Left ventricle myocardium superior (tissue), 1 donor: ENCODE measurements around the gene STIM2. TPM values are rescaled to one million over a fixed set of nuclear protein-coding genes. Genes with fewer than 3 reads are reported as not detected.
A peak's percentile ranks its signal among the peaks of the same experiment; 100 is the strongest.
"Not testable (repeated sequence)": the region's sequence is repeated elsewhere in the genome, so short reads cannot be mapped to it uniquely, and the experiment has no call there.

ENCODE experiments used
- ATAC-seq: fragments of 200-7000 bp; cut with Tn5 transposase; one replicate; pipeline ENCODE4 v1.9.1; 2020; ENCODE audit warnings: mild to moderate bottlenecking, moderate library complexity
- DNase-seq: peaks from one replicate; pipeline ENCODE4 v3.0.0-alpha.2; 2020
- intact Hi-C: fragments of 100-400 bp; cut with micrococcal nuclease; formaldehyde crosslinking; loops from one replicate; pipeline ENCODE4 v1.11.0; 2022
- total RNA-seq: library from RNA; stranded (reverse); fragmentation: NEBNext Ultra II Directional; extraction: Animal tissue kit (Norgen Biotek cat#: 25700); gene quantifications from one replicate; pipeline ENCODE4 v1.2.1, GENCODE V29; 2021
- donor health status: DM: no; HTN: yes; CAD: no; lungs with severe emphysema.

Gene STIM2
- total RNA-seq, 1 donor from 2014 or later, result 12.5 TPM

DNA sequence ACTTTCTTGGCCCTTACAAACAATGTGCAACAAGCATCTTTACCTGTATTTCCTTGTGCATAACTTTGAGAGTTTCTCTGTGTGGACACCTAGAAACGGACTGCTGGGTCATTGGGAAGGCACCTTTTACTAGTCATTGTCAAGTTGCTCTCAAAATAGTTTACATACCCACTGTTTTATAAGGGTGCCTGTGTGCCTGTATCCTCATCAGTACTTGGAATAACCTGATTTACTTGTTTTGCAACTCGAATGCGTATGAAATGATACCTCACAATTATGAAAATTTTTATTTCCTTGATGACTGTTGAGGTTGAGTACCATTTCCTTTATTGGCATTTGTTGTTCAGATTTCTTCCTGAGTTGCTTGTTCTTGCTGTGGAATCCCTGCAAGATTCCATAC lies 150.8 kb downstream of the STIM2 start:
- ATAC-seq (no peak), DNase-seq (no peak)
- intact Hi-C loops, result loop anchor here (5.0 kb wide), 1 partner anchor 554 kb away; no protein-coding TSS in a partner anchor

DNA sequence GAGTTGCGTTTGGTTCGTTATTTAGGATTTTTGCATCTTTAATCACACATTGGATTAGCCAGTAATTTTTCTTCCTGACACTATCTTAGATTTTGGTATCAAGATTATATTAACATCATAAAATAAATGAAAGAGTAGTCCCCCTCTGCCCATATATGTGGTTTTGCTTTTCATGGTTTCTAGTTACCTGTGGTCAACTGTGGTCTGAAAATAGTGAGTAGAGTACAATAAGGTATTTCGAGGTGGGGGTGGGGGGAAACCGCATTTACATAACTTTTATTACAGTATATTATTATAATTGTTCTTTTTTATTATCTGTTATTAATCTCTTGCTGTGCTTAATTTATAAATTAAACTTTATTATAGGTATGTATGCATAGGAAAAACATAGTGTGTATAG lies 152.4 kb downstream of the STIM2 start:
- intact Hi-C loops, result loop anchor here (5.0 kb wide), 1 partner anchor 556 kb away; no protein-coding TSS in a partner anchor
- ATAC-seq (no peak), DNase-seq (no peak)

DNA sequence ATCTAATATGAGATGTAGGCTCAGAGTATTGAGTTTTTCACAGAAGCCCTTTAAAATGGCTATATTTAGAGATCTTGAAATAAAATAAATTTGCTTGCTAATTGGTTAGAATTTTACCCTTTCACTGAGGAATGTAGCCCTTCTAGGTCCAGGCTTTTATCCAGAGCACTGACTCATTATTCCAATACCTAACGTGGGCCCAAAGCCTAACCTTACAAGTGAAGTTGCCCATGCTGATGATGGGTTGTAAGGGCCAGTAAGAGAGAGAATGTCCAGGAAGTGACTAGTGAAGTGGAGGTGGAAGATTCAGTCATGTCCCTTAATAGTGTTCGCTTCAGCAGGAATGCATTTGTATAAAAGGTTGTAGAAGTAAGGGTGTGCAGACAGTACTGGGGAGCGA lies 155.9 kb downstream of the STIM2 start:
- no peak for ATAC-seq
- intact Hi-C loops, result no loop called here
- no peak for DNase-seq

DNA sequence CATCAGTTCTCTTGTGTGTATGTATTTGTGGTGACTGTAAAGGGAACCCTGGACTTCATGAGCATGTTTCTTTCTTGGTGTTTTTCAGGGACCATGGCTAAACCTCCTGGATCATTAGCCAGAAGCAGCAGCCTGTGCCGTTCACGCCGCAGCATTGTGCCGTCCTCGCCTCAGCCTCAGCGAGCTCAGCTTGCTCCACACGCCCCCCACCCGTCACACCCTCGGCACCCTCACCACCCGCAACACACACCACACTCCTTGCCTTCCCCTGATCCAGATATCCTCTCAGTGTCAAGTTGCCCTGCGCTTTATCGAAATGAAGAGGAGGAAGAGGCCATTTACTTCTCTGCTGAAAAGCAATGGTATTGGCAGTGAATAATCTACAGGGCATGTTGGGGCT lies 157.0 kb downstream of the STIM2 start:
- DNase-seq (no peak), ATAC-seq (no peak)
- intact Hi-C loops, result no loop called here

DNA sequence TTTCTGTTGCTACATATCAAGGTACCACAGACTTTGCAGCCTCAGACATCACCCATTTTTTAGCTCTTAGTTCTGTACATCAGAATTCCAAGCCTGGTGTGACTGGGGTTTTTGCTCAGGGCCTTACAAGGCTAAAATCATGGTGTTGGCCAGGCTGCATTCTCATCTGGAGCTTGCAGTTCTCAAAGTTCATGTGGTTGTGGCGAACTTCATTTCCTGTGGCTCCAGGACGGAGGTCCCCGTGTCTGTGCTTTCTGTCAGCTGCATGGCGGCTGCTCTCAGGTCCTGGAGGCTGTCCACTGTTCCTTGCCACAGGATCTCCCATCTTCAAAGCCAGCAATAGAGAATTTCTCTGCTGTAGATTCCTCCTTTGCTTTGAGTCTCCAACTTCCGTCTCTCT lies 157.4 kb downstream of the STIM2 start:
- intact Hi-C loops, result no loop called here
- DNase-seq, result no peak
- ATAC-seq, result no peak

DNA sequence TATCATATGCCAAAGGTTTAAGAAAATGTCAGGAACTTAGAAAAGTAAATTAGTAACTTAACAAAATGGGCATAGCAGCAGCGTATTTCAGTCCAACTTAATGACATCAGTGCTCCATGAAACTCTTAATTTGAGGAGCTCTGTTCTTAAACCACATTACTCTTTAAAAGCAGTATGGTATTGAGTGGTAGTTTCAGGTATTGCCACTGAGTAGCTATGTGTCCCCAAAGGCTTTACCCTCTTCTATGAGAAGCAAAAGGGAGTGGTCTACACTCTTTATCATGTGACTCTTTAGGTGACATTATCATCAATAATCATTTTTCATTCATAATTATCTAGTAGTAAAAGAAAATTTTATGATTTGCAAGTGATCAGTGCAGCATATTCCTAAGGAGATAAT lies 158.3 kb downstream of the STIM2 start:
- intact Hi-C loops, result no loop called here
- DNase-seq (no peak), ATAC-seq (no peak)

DNA sequence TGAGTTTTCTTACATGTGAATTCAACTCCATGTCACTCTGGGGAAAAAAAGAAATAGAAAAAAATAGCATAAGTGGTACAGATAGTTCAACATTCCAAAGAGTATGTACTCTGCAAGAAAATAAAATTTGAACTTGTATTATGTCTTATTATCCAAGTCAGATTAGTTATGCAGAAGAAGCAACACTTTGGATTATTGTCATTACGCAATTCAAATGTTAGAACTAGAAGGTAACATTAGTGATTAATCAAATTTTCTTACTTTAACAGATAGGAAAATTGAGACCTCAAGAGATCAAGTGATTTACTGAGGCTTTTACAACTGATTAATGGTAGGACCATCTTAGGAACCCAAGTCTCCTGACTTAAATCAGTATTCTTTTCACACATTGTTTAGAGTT lies 159.1 kb downstream of the STIM2 start:
- DNase-seq (no peak), ATAC-seq (no peak)
- intact Hi-C loops, result no loop called here

DNA sequence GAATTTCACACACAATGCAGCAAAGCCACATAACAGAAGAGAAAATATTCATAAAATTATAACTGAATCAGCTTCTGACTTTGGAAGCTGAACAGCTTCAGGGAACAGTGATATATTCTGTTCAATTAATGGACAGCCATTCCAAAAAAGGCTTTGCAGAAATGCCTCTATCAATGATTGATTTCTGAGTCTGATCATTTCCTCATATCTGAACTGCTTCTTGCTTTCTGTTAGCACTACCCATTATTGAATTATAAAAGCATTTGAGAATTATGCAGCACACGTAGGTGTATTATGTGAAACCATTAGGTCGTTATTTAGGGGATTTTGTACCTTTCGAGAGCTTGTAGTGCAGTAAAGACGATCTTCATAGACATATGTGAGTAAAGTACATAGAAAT lies 159.6 kb downstream of the STIM2 start:
- ATAC-seq (no peak), DNase-seq (no peak)
- intact Hi-C loops, result no loop called here

DNA sequence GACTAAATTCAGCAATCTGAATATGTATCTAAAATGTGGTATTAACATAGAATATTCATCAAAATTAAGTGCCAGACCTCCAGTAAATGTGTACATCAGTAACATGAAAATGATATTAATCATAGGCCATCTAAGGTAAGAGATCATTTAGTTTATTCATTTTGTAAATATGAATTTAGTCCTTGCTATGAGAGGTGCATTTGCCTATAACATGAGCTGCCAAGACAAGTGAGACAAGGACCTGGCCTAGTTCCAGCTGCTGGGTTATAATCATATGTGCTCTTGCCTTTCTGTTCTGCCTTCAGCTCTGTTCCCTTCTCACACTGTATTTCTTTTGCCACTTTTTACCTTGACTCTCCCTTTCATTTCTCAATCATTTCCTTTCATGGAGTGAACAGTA lies 160.0 kb downstream of the STIM2 start:
- ATAC-seq (no peak), DNase-seq (no peak)
- intact Hi-C loops, result no loop called here

DNA sequence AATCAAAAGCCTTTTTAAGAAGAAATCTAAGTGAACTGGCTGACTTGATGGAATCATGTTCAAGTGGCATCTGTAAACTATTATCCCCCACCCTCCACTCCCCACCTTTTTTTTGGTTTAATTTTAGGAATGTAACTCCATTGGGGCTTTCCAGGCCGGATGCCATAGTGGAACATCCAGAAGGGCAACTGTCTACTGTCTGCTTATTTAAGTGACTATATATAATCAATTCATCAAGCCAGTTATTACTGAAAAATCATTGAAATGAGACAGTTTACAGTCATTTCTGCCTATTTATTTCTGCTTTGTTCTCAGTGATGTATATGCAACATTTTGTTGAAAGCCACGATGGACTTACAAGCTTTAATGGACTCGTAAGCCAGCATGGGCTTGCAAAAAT lies 162.3 kb downstream of the STIM2 start:
- intact Hi-C loops, result no loop called here
- no peak for DNase-seq

DNA sequence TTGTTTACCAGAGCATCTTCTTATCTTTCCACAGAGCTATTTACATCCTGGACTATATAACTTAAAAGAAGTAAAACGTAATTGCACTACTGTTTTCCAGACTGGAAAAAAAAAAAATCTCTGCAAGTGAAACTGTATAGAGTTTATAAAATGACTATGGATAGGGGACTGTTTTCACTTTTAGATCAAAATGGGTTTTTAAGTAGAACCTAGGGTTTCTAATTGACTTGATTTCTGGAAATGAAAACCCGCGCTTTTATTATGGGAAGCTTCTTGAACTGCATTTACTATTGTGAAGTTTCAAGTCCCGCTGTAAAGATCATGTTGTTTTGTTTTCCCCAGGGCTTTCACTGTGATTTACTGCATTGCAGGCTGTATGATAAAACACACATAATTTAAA lies 162.7 kb downstream of the STIM2 start:
- ATAC-seq, result no peak
- intact Hi-C loops, result no loop called here
- no peak for DNase-seq

More for the DNA sequence above, 162.3 kb downstream of the STIM2 start:
- no peak for ATAC-seq

DNA sequence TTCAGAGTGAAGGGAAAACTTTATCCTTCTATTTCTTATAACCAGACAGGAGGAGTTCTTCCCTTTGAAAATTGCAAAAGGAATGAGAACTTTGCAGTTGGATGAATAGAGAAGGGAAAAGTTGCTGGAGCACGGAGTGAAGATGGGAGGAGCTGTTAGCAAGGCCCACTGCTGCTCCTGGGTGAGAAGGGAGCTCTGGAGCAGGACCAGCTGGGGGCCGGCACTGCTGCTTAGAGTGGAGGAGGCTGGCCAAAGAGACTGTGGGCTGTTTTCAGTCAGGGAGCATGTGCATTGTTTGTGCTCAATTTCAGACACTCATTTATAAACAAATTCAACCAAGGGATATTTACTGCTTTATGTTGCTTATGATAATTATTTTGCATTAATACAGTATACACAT lies 164.2 kb downstream of the STIM2 start:
- intact Hi-C loops, result no loop called here
- no peak for ATAC-seq
- DNase-seq, result no peak

DNA sequence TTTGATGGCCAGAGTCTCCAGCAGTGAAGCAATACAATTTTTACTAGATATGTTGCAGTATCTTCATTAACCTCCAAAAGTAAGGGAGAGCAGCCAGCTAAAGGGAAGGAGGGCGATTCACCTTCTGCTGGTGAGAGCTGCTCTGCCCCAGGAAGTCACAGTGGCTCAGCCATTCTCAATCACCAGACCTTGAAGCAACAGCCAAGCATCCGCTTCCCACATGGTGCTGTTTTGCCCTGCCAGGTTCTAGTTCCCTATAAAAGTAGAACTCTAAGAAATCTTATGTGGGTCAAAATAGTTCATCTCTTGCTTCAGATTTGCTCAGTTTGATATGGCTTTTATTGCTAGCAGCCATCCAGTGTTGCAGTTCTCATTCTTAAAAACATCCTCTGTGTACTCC lies 166.8 kb downstream of the STIM2 start:
- no peak for DNase-seq
- no peak for ATAC-seq
- intact Hi-C loops, result no loop called here

DNA sequence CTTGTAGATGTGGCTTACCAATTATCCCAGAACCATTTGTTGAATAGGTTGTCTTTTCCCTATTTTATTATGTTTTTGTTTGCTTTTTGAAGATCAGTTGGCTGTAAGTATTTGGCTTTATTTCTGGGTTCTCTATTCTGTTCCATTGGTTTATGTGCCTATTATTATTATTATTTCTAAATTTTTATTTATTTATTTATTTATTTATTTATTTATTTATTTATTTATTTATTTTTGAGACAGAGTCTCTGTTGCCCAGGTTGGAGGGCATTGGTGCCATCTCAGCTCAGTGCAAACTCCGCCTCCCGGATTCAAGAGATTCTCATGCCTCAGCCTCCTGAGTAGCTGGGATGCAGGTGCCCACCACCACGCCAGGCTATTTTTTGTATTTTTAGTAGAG lies 174.5 kb downstream of the STIM2 start:
- intact Hi-C loops, ATAC-seq, DNase-seq: not testable (repeated sequence)

DNA sequence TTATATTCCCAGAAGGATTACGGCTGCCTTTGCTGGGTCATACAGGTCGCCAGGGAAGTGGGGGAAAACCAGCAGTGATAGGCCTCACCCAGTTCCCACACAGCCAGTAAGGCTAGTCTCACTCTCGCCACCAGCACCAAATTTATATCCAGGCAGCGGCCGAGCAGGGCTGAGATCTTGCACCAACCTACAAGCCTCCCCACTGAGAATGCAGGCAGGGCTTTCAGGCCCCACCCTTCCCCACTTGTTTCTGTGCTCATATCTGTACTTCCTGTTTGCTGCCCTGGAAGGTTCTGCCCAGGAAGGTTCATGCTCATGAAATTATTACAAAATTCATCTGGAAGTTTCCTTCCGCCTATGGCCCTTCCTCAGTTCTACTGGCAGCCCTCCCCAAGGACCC lies 179.7 kb downstream of the STIM2 start:
- DNase-seq (no peak), ATAC-seq (peak; percentile 60)
- intact Hi-C loops, result no loop called here

DNA sequence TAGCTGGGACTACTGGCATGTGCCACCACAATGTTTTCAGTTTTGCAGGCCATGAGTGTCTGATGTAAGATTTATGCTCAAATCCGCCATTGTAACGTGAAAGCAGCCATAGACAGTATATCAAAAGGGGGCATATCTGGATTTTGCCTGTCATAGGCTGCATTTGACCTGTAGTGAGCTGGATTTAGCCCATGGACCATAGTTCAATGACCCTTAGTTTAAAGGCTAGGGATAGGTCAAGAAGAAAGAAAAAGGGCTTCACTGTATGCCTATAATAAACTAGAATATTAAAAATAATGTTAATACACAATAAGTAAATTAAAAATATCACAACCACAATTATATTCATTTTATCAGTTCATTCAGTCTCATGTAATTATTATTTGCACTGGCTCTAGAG lies 181.8 kb downstream of the STIM2 start:
- no peak for DNase-seq
- intact Hi-C loops, result no loop called here
- ATAC-seq, result no peak

DNA sequence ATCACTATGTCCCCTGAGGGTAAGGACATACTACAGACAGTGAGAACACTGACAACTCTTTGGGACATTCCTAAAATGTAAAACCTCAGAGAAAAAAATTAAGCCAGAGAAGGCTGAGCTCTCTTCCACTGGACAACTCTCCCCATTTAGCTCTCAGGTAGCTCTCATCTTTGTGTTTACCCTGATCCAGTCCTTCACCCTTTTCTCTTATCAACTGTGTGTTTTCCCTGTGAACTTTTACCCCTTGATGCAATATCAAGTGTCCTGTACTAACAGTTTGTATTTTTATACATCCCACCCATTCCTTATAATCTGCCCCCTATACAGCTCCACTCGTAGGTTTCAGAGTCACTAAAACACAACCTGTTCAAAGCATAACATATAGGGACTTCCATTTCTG lies 182.6 kb downstream of the STIM2 start:
- ATAC-seq (no peak), DNase-seq (no peak)
- intact Hi-C loops, result no loop called here

DNA sequence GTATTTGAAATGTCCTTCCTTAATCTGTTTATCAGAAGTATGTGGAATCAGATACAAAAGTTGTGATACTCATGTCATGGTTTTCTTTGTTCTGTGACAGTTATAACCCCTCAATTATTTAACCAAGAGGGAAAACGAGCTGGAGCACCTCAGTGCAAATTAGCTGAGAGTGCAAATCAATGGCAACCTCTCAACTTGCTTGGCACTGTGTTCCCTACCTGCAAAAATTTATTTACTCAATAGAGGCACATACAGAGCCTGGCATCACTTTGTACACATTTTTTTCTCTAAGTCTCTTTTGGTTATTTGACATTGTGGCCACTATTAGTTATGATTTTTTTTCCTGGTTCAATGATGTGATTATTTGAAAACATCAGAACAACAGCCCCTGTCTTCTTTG lies 186.2 kb downstream of the STIM2 start:
- ATAC-seq (no peak), DNase-seq (no peak)
- intact Hi-C loops, result no loop called here

DNA sequence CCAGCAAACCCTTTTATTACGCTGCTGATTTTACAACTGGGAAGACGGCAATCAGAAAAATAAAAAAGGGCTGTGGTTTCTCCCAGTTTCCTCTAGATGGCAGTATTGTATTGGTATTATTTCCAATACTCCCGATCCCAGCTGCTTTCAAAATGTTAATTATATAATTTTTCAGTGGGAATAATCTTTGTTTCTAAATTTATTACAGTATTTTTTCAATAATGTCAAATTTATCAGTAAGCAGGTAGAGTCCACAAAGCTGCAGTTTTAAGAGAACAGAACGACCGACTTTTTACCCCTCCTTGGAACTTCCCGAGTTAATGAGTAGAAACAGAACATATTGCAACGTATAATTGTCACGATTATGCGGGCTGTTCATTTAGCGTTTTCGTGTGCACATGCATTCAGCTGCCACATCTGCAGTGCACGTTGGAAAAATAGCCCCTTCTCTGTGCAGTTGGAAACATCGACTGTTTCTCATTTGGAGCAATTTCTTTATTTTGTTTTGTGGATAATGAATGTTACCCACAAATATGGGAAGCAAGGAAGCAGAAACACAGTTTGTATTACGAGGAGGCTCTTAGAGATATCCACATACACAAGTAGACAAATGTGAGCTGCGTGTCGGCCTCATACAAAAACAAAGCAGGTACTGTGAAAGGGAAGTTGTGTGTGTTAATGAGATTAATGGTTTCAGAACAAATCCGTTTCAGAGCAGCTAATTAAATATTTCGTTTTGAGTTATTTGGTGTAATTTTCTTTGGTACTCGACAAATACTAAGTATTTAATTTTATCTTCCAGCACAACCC lies 188.0 kb downstream of the STIM2 start:
- no peak for ATAC-seq
- intact Hi-C loops, result no loop called here
- DNase-seq, result no peak

DNA sequence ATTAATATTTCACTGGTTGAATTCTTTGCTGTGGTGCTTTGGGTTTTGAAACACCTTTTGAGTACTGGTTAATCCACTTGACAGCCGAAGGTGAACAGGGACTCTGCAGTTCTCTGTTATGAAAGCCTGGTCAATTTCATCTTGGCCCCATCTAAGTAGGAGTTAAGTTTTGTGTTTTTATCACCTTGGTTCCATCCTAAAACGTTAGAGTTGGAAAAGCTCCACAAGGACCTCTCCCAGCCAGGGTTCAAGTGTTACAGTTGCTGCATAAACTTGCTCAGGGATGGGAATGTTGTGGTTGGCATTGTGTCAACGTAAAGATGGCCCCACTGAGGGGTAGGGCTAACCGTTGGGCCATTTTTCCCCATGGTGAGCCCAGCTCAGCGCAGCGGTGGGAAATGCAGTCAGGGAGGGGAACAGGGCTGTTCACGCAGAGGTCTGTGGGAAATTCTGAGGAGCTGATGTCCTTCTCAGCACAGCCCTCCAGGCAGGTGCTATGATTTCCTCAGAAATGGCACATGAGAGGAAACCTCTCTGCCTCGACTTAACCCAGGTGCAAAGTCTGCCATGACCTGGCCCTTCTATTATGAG lies 188.7 kb downstream of the STIM2 start:
- no peak for DNase-seq
- ATAC-seq, result no peak
- intact Hi-C loops, result no loop called here

DNA sequence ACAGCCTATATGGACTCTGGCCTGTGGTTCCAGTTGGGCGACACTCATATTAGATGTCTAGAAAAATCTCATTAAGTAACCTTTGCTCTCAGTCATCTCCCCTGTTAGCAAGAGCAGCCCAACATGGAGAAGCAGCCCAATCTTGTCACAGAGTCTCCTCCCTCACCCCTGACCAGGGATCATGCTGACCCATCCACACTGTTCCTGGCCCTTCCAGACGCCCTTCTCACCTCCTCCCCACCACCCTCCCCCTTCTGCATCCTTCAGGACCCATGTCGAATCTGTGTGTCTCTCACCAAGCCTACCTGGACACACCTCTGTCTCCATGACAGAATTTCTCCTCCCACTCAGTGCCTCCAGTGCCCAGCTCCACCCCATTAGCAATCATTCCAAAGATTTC lies 190.1 kb downstream of the STIM2 start:
- intact Hi-C loops, result no loop called here
- ATAC-seq, result no peak
- no peak for DNase-seq
